ENCODE measurements around the gene PDE11A.

Gene PDE11A

GRCh38 chr2:177916342-177916741, 156.2 kb downstream of the PDE11A start:
- DNase-seq, result no peak

GRCh38 chr2:177914247-177914646, 158.3 kb downstream of the PDE11A start:
- DNase-seq, result no peak

- no peak for DNase-seq
These were observed 162.6 kb downstream of the PDE11A start for GRCh38 chr2:177909962-177910361.

- DNase-seq, result no peak
These were observed 163.8 kb downstream of the PDE11A start for GRCh38 chr2:177908824-177909223.

GRCh38 chr2:177908182-177908581, 164.4 kb downstream of the PDE11A start:
- DNase-seq, result no peak

- DNase-seq, result peak; percentile 10 to 82
These were observed 166.4 kb downstream of the PDE11A start for GRCh38 chr2:177906041-177906718.

GRCh38 chr2:177905640-177906039, 166.9 kb downstream of the PDE11A start:
- no peak for DNase-seq

- no peak for DNase-seq
These were observed 170.0 kb downstream of the PDE11A start for GRCh38 chr2:177902395-177903163.

- no peak for DNase-seq
These were observed 172.5 kb downstream of the PDE11A start for GRCh38 chr2:177900082-177900481.

GRCh38 chr2:177897278-177897677, 175.3 kb downstream of the PDE11A start:
- DNase-seq, result no peak

- DNase-seq, result no peak
These were observed 176.0 kb downstream of the PDE11A start for GRCh38 chr2:177896587-177896986.

GRCh38 chr2:177894546-177894945, 178.0 kb downstream of the PDE11A start:
- DNase-seq, result no peak

- no peak for DNase-seq
These were observed 178.7 kb downstream of the PDE11A start for GRCh38 chr2:177893880-177894279.

- no peak for DNase-seq
These were observed 181.0 kb downstream of the PDE11A start for GRCh38 chr2:177891533-177891932.

- no peak for DNase-seq
These were observed 182.6 kb downstream of the PDE11A start for GRCh38 chr2:177889818-177890460.

- DNase-seq, result no peak
These were observed 184.0 kb downstream of the PDE11A start for GRCh38 chr2:177888581-177888980.

GRCh38 chr2:177887722-177888121, 184.9 kb downstream of the PDE11A start:
- no peak for DNase-seq

GRCh38 chr2:177886824-177887223, 185.8 kb downstream of the PDE11A start:
- DNase-seq, result no peak

- DNase-seq, result no peak
These were observed 186.6 kb downstream of the PDE11A start for GRCh38 chr2:177885828-177886466.

- DNase-seq, result no peak
These were observed 189.4 kb downstream of the PDE11A start for GRCh38 chr2:177883177-177883576.

GRCh38 chr2:177882501-177882900, 190.1 kb downstream of the PDE11A start:
- no peak for DNase-seq

- no peak for DNase-seq
These were observed 190.7 kb downstream of the PDE11A start for GRCh38 chr2:177881921-177882320.

GRCh38 chr2:177881008-177881747, 191.4 kb downstream of the PDE11A start:
- no peak for DNase-seq

Data from inflammatory macrophage treated with lipopolysaccharide for 1 hour (primary cell).